K562 (cell line): ENCODE measurements around the gene TTC31. TPM values are rescaled to one million over a fixed set of nuclear protein-coding genes. Genes with fewer than 3 reads are reported as not detected.

ENCODE experiments used
- CBX1 ChIP-seq: sonication (generic); IDR thresholded peaks from 2 replicates; pipeline ENCODE4 v1.6.1; 2016; ENCODE audit warnings: antibody characterized with exemption, low read depth, mild to moderate bottlenecking
- CREB1 ChIP-seq, 2 experiments: sonication (generic) in 1 of 2; formaldehyde crosslinking in 1 of 2; IDR thresholded peaks; 2 replicates each; pipeline versions ENCODE4 v1.6.1 to v1.8.0; 2012 to 2022; ENCODE audit warnings: inconsistent platforms in 1 of 2, mild to moderate bottlenecking in 1 of 2, missing genetic modification reagents in 1 of 2, moderate library complexity in 1 of 2
- EGR1 ChIP-seq: fragments of 450-650 bp; conservative IDR thresholded peaks from 2 replicates; pipeline ENCODE4 v1.6.1; 2017; ENCODE audit warnings: mild to moderate bottlenecking
- ELF1 ChIP-seq: fragments of 200-800 bp; sonication (Bioruptor generic); IDR thresholded peaks from 2 replicates; pipeline ENCODE4 v1.6.1; 2016; ENCODE audit warnings: missing genetic modification characterization, missing compliant biosample characterization
- GABPB1 ChIP-seq: sonication (generic); formaldehyde crosslinking; IDR thresholded peaks from 2 replicates; pipeline ENCODE4 v1.8.0; 2022; ENCODE audit warnings: mild to moderate bottlenecking, missing genetic modification reagents
- NFIC ChIP-seq: fragments of 450-650 bp; IDR thresholded peaks from 2 replicates; pipeline ENCODE4 v1.6.1; 2017; ENCODE audit warnings: mild to moderate bottlenecking, inconsistent platforms
- NR2C2 ChIP-seq, 2 experiments: fragments of 200-800 bp in 1 of 2; sonication (Bioruptor generic) in 1 of 2; sonication (generic) in 1 of 2; formaldehyde crosslinking in 1 of 2; IDR thresholded peaks; 2 replicates each; pipeline versions ENCODE4 v1.6.1 to v1.8.0; 2016 to 2022; ENCODE audit warnings: mild to moderate bottlenecking in 1 of 2, missing compliant biosample characterization in 1 of 2, missing genetic modification characterization in 1 of 2, missing genetic modification reagents in 1 of 2
- RNF2 ChIP-seq: sonication (generic); IDR thresholded peaks from 2 replicates; pipeline ENCODE4 v1.6.1; 2016
- SIX5 ChIP-seq, 2 experiments: IDR thresholded peaks; 2 replicates each; pipeline ENCODE4 v1.6.1; 2011; ENCODE audit warnings: low read length in 2 of 2, borderline replicate concordance in 1 of 2, low read depth in 1 of 2, mild to moderate bottlenecking in 1 of 2, moderate library complexity in 1 of 2; ENCODE audit not compliant: insufficient read depth in 1 of 2
- SMAD3 ChIP-seq: fragments of 450-650 bp; formaldehyde crosslinking; conservative IDR thresholded peaks from 2 replicates; pipeline ENCODE4 v1.4.0; 2020; ENCODE audit warnings: mild to moderate bottlenecking
- SMARCB1 ChIP-seq: IDR thresholded peaks from 2 replicates; pipeline ENCODE4 v1.6.1; 2011; ENCODE audit warnings: improper control_type of control experiment, low read depth; ENCODE audit not compliant: insufficient read length
- SPI1 ChIP-seq: IDR thresholded peaks from 2 replicates; pipeline ENCODE4 v1.6.1; 2011; ENCODE audit warnings: low read depth, low read length, control low read depth, borderline replicate concordance
- TGIF2 ChIP-seq: sonication (generic); formaldehyde crosslinking; IDR thresholded peaks from 2 replicates; pipeline ENCODE4 v1.8.1; 2022; ENCODE audit warnings: mild to moderate bottlenecking, missing genetic modification reagents, moderate library complexity
- polyA plus RNA-seq, 8 experiments: library from polyadenylated mRNA; depleted of rRNA in 4 of 8; stranded (reverse) in 5 of 8; unstranded in 3 of 8; fragments of >200 nt; fragmentation: Nextera tagmentation in 2 of 8; fragmentation: Illumina TruSeq in 1 of 8; extraction: Ambion mirVana in 2 of 8; extraction: Trizol in 1 of 8; gene quantifications; 2 replicates each; pipeline versions ENCODE4 v1.2.1 to v1.2.3, GENCODE V29; 2011 to 2014; ENCODE audit warnings: inconsistent platforms in 1 of 8, missing spikeins in 1 of 8
- total RNA-seq, 7 experiments: library from RNA; depleted of rRNA in 6 of 7; stranded (reverse); fragments of >200 nt in 6 of 7; fragmentation: Illumina TruSeq in 2 of 7; extraction: Trizol in 2 of 7; gene quantifications; 2 replicates each; pipeline versions ENCODE4 v1.2.1 to v1.2.3, GENCODE V29; 2011 to 2021; ENCODE audit warnings: low replicate concordance in 1 of 7
- TF ChIP-seq, protein P1 (sequence below): fragments of 450-650 bp; IDR thresholded peaks from 2 replicates; pipeline ENCODE4 v1.6.1; 2014; ENCODE audit warnings: low read depth, mild to moderate bottlenecking, moderate library complexity, borderline replicate concordance
- TF ChIP-seq, protein P2 (sequence below): fragments of 250-450 bp; sonication (Bioruptor Pico); IDR thresholded peaks from 2 replicates; pipeline ENCODE4 v1.8.0; 2022; ENCODE audit warnings: moderate library complexity, mild to moderate bottlenecking, inconsistent platforms
- TF ChIP-seq, protein P3 (sequence below), 3 experiments: IDR thresholded peaks in 2 of 3; conservative IDR thresholded peaks in 1 of 3; 2 replicates each; pipeline ENCODE4 v1.5.1; 2011 to 2012; ENCODE audit warnings: low read length in 3 of 3, mild to moderate bottlenecking in 3 of 3, control low read depth in 2 of 3, improper control_type of control experiment in 1 of 3, inconsistent platforms in 1 of 3, low read depth in 1 of 3, mixed read lengths in 1 of 3, moderate library complexity in 1 of 3; ENCODE audit not compliant: insufficient read depth in 2 of 3

TTC31 gene
- total and polyA plus RNA-seq, 9 of the 15 experiments (the other 6 are each of a cell fraction or from before 2014, with no cell fraction given), result 4.7 to 30.5 (median 15.9) TPM

DNA sequence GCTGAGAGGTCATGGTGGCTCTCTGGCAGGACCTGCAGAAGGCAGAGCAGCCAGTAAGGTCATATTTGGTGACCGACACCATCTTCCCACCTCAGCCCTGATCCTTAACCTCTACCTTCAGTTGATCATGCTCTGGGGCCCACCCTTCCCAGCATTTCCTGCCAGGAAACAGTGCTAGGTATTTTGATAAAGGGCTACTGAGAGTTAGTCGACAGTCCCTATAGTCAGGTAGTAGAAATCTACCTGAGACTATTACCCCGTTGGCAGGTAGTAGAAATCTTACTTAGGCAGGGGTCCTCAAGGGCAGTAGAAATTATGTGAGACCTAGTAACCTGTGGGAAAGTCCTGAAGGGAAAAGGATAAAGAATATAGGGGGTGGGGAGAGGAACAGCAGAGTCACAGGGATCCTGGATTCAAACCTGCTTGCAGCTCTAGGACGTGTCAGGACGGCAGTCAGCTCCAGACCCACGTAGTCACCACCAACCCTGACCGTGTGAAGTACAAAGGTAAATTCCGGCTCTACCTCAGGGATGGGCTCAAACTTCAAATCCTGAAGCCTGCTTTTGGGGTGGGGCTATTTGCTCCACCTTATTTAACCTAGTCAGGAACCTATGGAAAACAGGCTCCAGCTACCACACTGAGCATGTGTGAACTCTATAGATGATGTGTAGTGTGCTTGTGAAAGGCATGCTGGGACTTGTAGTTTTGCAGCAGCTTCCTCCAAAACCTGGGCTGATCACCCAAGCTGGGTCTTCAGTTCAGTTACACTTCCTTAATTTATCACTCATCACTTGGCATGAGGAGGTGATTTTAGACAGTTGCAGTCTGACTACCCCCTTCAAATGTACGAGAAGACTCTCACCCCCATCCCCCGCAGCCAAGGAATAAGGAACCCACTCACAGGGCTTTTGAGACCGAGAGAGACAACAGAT lies 43.1 kb downstream of the TTC31 start, which contains the start of gene DQX1 (continued):
- TF ChIP-seq CREB1 (IDR thresholded peaks at IDR 0.05), result peak; percentile 64; the same call in 1 of the 2 replicates
- 0 out of 2 replicates have a peak, but pooled peaks have one; percentile 28 for TF ChIP-seq CREB1 (CRISPR knock-in tag; IDR thresholded peaks at IDR 0.05)
- no peak for TF ChIP-seq SMAD3 (CRISPR knock-in tag)
- no peak for TF ChIP-seq ELF1 (tag)
- TF ChIP-seq, protein P1, sequence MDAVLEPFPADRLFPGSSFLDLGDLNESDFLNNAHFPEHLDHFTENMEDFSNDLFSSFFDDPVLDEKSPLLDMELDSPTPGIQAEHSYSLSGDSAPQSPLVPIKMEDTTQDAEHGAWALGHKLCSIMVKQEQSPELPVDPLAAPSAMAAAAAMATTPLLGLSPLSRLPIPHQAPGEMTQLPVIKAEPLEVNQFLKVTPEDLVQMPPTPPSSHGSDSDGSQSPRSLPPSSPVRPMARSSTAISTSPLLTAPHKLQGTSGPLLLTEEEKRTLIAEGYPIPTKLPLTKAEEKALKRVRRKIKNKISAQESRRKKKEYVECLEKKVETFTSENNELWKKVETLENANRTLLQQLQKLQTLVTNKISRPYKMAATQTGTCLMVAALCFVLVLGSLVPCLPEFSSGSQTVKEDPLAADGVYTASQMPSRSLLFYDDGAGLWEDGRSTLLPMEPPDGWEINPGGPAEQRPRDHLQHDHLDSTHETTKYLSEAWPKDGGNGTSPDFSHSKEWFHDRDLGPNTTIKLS, result peak; percentile 40; the same call in 1 of the 2 replicates
- TF ChIP-seq CBX1, result no peak
- no peak for TF ChIP-seq RNF2
- no peak for TF ChIP-seq TGIF2
- TF ChIP-seq NR2C2 (CRISPR knock-in tag; IDR thresholded peaks at IDR 0.05), result peak; percentile 60; the same call in 1 of the 2 replicates
- TF ChIP-seq NR2C2 (tag; IDR thresholded peaks at IDR 0.05), result peak; percentile 86
- peak; percentile 67 for TF ChIP-seq SIX5 (IDR thresholded peaks at IDR 0.05; ENCODE audit: borderline replicate concordance in 1 of 2, insufficient read depth in 1 of 2, low read depth in 1 of 2, low read length in 2 of 2)
- TF ChIP-seq, protein P2, sequence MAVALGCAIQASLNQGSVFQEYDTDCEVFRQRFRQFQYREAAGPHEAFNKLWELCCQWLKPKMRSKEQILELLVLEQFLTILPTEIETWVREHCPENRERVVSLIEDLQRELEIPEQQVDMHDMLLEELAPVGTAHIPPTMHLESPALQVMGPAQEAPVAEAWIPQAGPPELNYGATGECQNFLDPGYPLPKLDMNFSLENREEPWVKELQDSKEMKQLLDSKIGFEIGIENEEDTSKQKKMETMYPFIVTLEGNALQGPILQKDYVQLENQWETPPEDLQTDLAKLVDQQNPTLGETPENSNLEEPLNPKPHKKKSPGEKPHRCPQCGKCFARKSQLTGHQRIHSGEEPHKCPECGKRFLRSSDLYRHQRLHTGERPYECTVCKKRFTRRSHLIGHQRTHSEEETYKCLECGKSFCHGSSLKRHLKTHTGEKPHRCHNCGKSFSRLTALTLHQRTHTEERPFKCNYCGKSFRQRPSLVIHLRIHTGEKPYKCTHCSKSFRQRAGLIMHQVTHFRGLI (CRISPR knock-in tag), result no peak
- TF ChIP-seq NFIC, result no peak
- 0 out of 2 replicates have a peak, but pooled peaks have one; percentile 32 for TF ChIP-seq GABPB1
- TF ChIP-seq SMARCB1, result no peak
- 0 out of 2 replicates have a peak, but pooled peaks have one; percentile 9 for TF ChIP-seq EGR1
- TF ChIP-seq, protein P3, sequence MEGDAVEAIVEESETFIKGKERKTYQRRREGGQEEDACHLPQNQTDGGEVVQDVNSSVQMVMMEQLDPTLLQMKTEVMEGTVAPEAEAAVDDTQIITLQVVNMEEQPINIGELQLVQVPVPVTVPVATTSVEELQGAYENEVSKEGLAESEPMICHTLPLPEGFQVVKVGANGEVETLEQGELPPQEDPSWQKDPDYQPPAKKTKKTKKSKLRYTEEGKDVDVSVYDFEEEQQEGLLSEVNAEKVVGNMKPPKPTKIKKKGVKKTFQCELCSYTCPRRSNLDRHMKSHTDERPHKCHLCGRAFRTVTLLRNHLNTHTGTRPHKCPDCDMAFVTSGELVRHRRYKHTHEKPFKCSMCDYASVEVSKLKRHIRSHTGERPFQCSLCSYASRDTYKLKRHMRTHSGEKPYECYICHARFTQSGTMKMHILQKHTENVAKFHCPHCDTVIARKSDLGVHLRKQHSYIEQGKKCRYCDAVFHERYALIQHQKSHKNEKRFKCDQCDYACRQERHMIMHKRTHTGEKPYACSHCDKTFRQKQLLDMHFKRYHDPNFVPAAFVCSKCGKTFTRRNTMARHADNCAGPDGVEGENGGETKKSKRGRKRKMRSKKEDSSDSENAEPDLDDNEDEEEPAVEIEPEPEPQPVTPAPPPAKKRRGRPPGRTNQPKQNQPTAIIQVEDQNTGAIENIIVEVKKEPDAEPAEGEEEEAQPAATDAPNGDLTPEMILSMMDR (IDR thresholded peaks at IDR 0.05 in 2 of 3, conservative IDR thresholded peaks at IDR 0.05 in 1 of 3; ENCODE audit: insufficient read depth in 2 of 3, low read depth in 1 of 3, low read length in 3 of 3), result no peak
- TF ChIP-seq SPI1, result peak; percentile 54; the same call in 1 of the 2 replicates
